GM19468 (cell line): Measurements from ENCODE around the gene CPOX.
"Not testable (repeated sequence)": the region's sequence is repeated elsewhere in the genome, so short reads cannot be mapped to it uniquely, and the experiment has no call there.

Source experiments
- ATAC-seq: cut with Tn5 transposase; IDR thresholded peaks from one replicate; pipeline ENCODE4 v1.9.1; 2021; ENCODE audit warnings: mild to moderate bottlenecking, moderate library complexity, moderate number of reproducible peaks; ENCODE audit not compliant: unreplicated experiment; ENCODE audit errors: extremely low read depth

Gene CPOX

GRCh38 chr3:98565237-98565643 is 28.2 kb downstream of the CPOX start:
- no peak for ATAC-seq

GRCh38 chr3:98564282-98565005 is 29.0 kb downstream of the CPOX start:
- no peak for ATAC-seq

- ATAC-seq, result peak; percentile 65
These were observed 29.6 kb downstream of the CPOX start for GRCh38 chr3:98563661-98564281.

- no peak for ATAC-seq
These were observed 31.5 kb downstream of the CPOX start for GRCh38 chr3:98561727-98562521.

- ATAC-seq, result no peak
These were observed 32.5 kb downstream of the CPOX start for GRCh38 chr3:98560911-98561310.

- ATAC-seq, result not testable (repeated sequence)
These were observed 33.6 kb downstream of the CPOX start for GRCh38 chr3:98559769-98560168.

- no peak for ATAC-seq
These were observed 35.1 kb downstream of the CPOX start for GRCh38 chr3:98558100-98558827.

GRCh38 chr3:98557324-98558010 is 35.9 kb downstream of the CPOX start:
- ATAC-seq, result no peak

GRCh38 chr3:98556164-98557130 is 37.0 kb downstream of the CPOX start:
- peak; percentile 75 for ATAC-seq

GRCh38 chr3:98555025-98555379 is 38.4 kb downstream of the CPOX start:
- no peak for ATAC-seq

GRCh38 chr3:98554580-98554979 is 38.8 kb downstream of the CPOX start:
- ATAC-seq, result no peak

- ATAC-seq, result no peak
These were observed 39.7 kb downstream of the CPOX start for GRCh38 chr3:98553753-98554152.

GRCh38 chr3:98553021-98553563 is 40.3 kb downstream of the CPOX start:
- no peak for ATAC-seq

GRCh38 chr3:98552232-98553020 is 41.0 kb downstream of the CPOX start:
- no peak for ATAC-seq

- ATAC-seq, result no peak
These were observed 41.7 kb downstream of the CPOX start for GRCh38 chr3:98551754-98552153.

GRCh38 chr3:98551236-98551635 is 42.2 kb downstream of the CPOX start:
- no peak for ATAC-seq

GRCh38 chr3:98550833-98551232 is 42.6 kb downstream of the CPOX start:
- no peak for ATAC-seq

GRCh38 chr3:98548544-98548943 is 44.9 kb downstream of the CPOX start:
- ATAC-seq, result no peak
